A549 (cell line): ENCODE results near the gene OR2L8. TPM values are rescaled to one million over a fixed set of nuclear protein-coding genes. Genes with fewer than 3 reads are reported as not detected.

ENCODE experiments used
- ATAC-seq, 2 experiments: fragments of 200-7000 bp in 1 of 2; fragments of >200 bp in 1 of 2; cut with Nextera tagmentation in 1 of 2; cut with Tn5 transposase in 1 of 2; 3 replicates each; pipeline versions ENCODE4 v1.8.0 to v1.9.1; 2018 to 2020; ENCODE audit warnings: mild to moderate bottlenecking in 1 of 2, moderate library complexity in 1 of 2
- CTCF ChIA-PET: fragments of 300-600 bp; sonication (Branson Sonifier 250); formaldehyde crosslinking; extraction: SDS; loops from one replicate; lab custom pipeline; 2021; ENCODE audit warnings: antibody characterized with exemption, inconsistent platforms; lab: Yijun Ruan, JAX
- POLR2A ChIA-PET: fragments of 350-600 bp; formaldehyde crosslinking; extraction: SDS; loops from one replicate; lab custom pipeline; 2021; ENCODE audit warnings: antibody characterized with exemption, inconsistent platforms; lab: Yijun Ruan, JAX
- DNase-seq, 2 experiments: peaks; one replicate each; pipeline versions ENCODE4 v3.0.0 to v3.0.0-alpha.2; 2011 to 2016; ENCODE audit warnings: low read depth in 1 of 2, low spot score in 1 of 2
- FAIRE-seq: peaks from 2 replicates; lab custom pipeline; 2011; peaks lifted over from hg19 to GRCh38; lab: Jason Lieb, UNC
- H3K27ac ChIP-seq, 2 experiments: fragments of >200 bp; sonication (Bioruptor Twin); formaldehyde crosslinking; 3 replicates each; pipeline ENCODE4 v1.5.1; 2016 to 2017
- H3K4me1 ChIP-seq: fragments of >200 bp; sonication (Bioruptor Twin); formaldehyde crosslinking; 3 replicates; pipeline ENCODE4 v1.6.1; 2016
- H3K4me2 ChIP-seq: fragments of >200 bp; sonication (Bioruptor Twin); formaldehyde crosslinking; 3 replicates; pipeline ENCODE4 v1.6.1; 2016
- H3K4me3 ChIP-seq: fragments of >200 bp; sonication (Bioruptor Twin); formaldehyde crosslinking; 3 replicates; pipeline ENCODE4 v1.5.1; 2016
- H3K9me3 ChIP-seq: fragments of >200 bp; sonication (Bioruptor Twin); formaldehyde crosslinking; 3 replicates; pipeline ENCODE4 v1.6.1; 2016
- BCL3 ChIP-seq: fragments of >200 bp; sonication (Bioruptor Twin); formaldehyde crosslinking; IDR thresholded peaks from 3 replicates; pipeline ENCODE4 v1.6.1; 2016
- CBX8 ChIP-seq: fragments of 200-600 bp; sonication (generic); IDR thresholded peaks from 2 replicates; pipeline ENCODE4 v1.6.1; 2016
- EP300 ChIP-seq, 2 experiments: fragments of >200 bp; sonication (Bioruptor Twin); formaldehyde crosslinking; IDR thresholded peaks; 2 replicates in 1 of 2; 3 replicates in 1 of 2; pipeline ENCODE4 v1.6.1; 2016 to 2017
- ESRRA ChIP-seq: fragments of 150-350 bp; IDR thresholded peaks from 2 replicates; pipeline ENCODE4 v1.6.1; 2014; ENCODE audit warnings: mild to moderate bottlenecking, low read length, borderline replicate concordance
- FOXS1 ChIP-seq: fragments of 250-450 bp; sonication (Bioruptor Pico); IDR thresholded peaks from 2 replicates; pipeline ENCODE4 v1.5.0; 2020; ENCODE audit warnings: mild to moderate bottlenecking, moderate library complexity
- GATA3 ChIP-seq: IDR thresholded peaks from 2 replicates; pipeline ENCODE4 v1.6.1; 2012; ENCODE audit warnings: borderline replicate concordance
- HOXB13 ChIP-seq: fragments of 250-450 bp; sonication (Bioruptor Pico); IDR thresholded peaks from 2 replicates; pipeline ENCODE4 v1.5.0; 2020; ENCODE audit warnings: low read depth, mild to moderate bottlenecking, moderate library complexity
- HOXB5 ChIP-seq: fragments of 250-450 bp; sonication (Bioruptor Pico); IDR thresholded peaks from 2 replicates; pipeline ENCODE4 v1.5.0; 2020; ENCODE audit warnings: mild to moderate bottlenecking, moderate library complexity
- JUN ChIP-seq, 2 experiments: fragments of >200 bp; sonication (Bioruptor Twin); formaldehyde crosslinking; IDR thresholded peaks; 2 replicates in 1 of 2; 3 replicates in 1 of 2; pipeline ENCODE4 v1.6.1; 2016 to 2017
- KDM1A ChIP-seq: fragments of 200-600 bp; sonication (generic); IDR thresholded peaks from 2 replicates; pipeline ENCODE4 v1.6.1; 2016; ENCODE audit warnings: low read depth, mild to moderate bottlenecking
- KDM5A ChIP-seq: fragments of 200-600 bp; sonication (generic); IDR thresholded peaks from 2 replicates; pipeline ENCODE4 v1.6.1; 2016; ENCODE audit warnings: antibody characterized with exemption, mild to moderate bottlenecking
- MAFK ChIP-seq: fragments of 450-650 bp; IDR thresholded peaks from 2 replicates; pipeline ENCODE4 v1.6.1; 2014; ENCODE audit not compliant: partially characterized antibody
- NFE2L2 ChIP-seq: fragments of 150-350 bp; conservative IDR thresholded peaks from 2 replicates; pipeline ENCODE4 v1.6.1; 2014; ENCODE audit warnings: low read length
- PBX3 ChIP-seq: IDR thresholded peaks from 2 replicates; pipeline ENCODE4 v1.6.1; 2012
- PHF8 ChIP-seq: fragments of 200-600 bp; sonication (generic); IDR thresholded peaks from 2 replicates; pipeline ENCODE4 v1.6.1; 2016; ENCODE audit warnings: low read depth, mild to moderate bottlenecking, antibody characterized with exemption, moderate library complexity, borderline replicate concordance
- POLR2A ChIP-seq: IDR thresholded peaks from 2 replicates; pipeline ENCODE4 v1.6.1; 2012; ENCODE audit warnings: mild to moderate bottlenecking, low read length
- REST ChIP-seq: fragments of 200-600 bp; sonication (generic); IDR thresholded peaks from 2 replicates; pipeline ENCODE4 v1.6.1; 2016; ENCODE audit warnings: antibody characterized with exemption, mild to moderate bottlenecking, moderate library complexity
- SREBF2 ChIP-seq: fragments of 450-650 bp; IDR thresholded peaks from 2 replicates; pipeline ENCODE4 v1.6.1; 2014; ENCODE audit warnings: mild to moderate bottlenecking, moderate library complexity
- ZSCAN20 ChIP-seq: fragments of 250-450 bp; sonication (Bioruptor Pico); IDR thresholded peaks from 2 replicates; pipeline ENCODE4 v1.8.0; 2022; ENCODE audit warnings: mild to moderate bottlenecking, moderate library complexity
- WGBS: methylation state at CpG from one replicate; pipeline ENCODE4 v1.1.6; 2017; ENCODE audit errors: missing lambda C conversion rate; 5-methylcytosine and 5-hydroxymethylcytosine counted together
- polyA plus RNA-seq, 4 experiments: library from polyadenylated mRNA; depleted of rRNA in 3 of 4; stranded (reverse); fragments of >200 nt; fragmentation: RNase III in 1 of 4; extraction: RNeasy Plus Mini Kit Qiagen cat#74134 plus additional on column Dnase treatment in 1 of 4; gene quantifications; 2 replicates in 3 of 4; 3 replicates in 1 of 4; pipeline ENCODE4 v1.2.3, GENCODE V29; 2011 to 2017
- TF ChIP-seq, protein P1 (sequence below): IDR thresholded peaks from 2 replicates; pipeline ENCODE4 v1.6.1; 2012

Gene OR2L8
- polyA plus RNA-seq, 2 of the 4 experiments (the other 2 are of a cell fraction), result not detected

GRCh38 chr1:247964933-247965332, 16.3 kb downstream of the OR2L8 start, which contains the start of gene OR2AK2:
Gene OR2AK2 (plus strand): TSS chr1:247965233. CDS start chr1:247965377, 144 bp downstream.
- Histone ChIP-seq H3K27ac (no peak within 1 kb of the TSS), H3K4me3 (no peak within 1 kb of the TSS), H3K4me1 (no peaks in the 10 kb centered on the region), H3K9me3 (0 out of 3 replicates have a peak, but pooled peaks cover 3% of the 10 kb centered on the region), H3K4me2 (no peak within 1 kb of the TSS)
- no peak for FAIRE-seq
- DNase-seq, result no peak
- ATAC-seq, result no peak
- POLR2A ChIA-PET, result no interaction called here
- WGBS, result 6% methylated on average over 2 of the region's 2 CpGs
- CTCF ChIA-PET, result no interaction called here
- TF ChIP-seq HOXB5 (CRISPR knock-in tag) (no peak), FOXS1 (CRISPR knock-in tag) (no peak), JUN (IDR thresholded peaks at IDR 0.05) (no peak), MAFK (no peak), PBX3 (no peak), GATA3 (no peak), CBX8 (no peak), EP300 (IDR thresholded peaks at IDR 0.05) (no peak), PHF8 (no peak), POLR2A (no peak), NFE2L2 (no peak), ESRRA (no peak), ZSCAN20 (no peak), REST (no peak), BCL3 (no peak), KDM5A (no peak), HOXB13 (CRISPR knock-in tag) (no peak), KDM1A (no peak)
- TF ChIP-seq, protein P1, sequence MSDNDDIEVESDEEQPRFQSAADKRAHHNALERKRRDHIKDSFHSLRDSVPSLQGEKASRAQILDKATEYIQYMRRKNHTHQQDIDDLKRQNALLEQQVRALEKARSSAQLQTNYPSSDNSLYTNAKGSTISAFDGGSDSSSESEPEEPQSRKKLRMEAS, result no peak

DNA sequence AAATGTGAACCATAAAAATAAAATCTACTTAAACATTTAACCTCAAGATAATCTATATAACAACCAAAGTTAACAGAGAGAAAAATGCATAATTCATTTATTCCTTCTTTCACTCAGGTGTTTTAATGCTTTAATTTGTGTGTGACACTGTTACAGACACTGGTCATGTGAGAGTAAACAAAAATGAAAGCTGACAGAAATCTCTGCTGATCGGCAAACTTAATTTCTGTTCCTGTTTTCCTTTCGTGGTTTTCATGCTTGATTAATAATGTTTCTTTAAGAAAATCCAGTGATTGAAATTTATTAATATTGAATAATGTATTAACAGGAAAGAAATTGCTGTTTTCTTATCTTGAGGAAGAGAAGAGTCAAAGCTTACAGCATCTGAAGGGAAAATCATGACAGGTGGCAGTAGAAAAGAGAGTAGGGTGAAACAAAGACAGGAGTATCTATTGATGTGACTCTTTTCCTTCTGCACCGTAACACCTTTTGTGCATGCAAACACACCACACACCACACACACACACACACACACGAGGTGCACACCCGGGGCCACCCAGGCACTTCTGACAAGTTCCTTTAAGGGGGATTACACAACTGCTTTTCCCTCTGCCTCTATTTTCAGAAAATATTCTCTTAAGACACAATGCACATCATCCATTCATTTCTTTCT, 18.0 kb downstream of the OR2L8 start:
- H3K4me1 ChIP-seq, result no peaks in the 10 kb centered on the region
- H3K9me3 ChIP-seq, result 0 out of 3 replicates have a peak, but pooled peaks cover 5% of the 10 kb centered on the region
- DNase-seq (no peak), FAIRE-seq (no peak), ATAC-seq (no peak)
- H3K4me2 ChIP-seq, result no peak overlapping the region
- POLR2A ChIA-PET, result no interaction called here
- H3K4me3 ChIP-seq, result no peak overlapping the region
- WGBS, result 23% methylated on average over 5 of the region's 5 CpGs
- no peak for TF ChIP-seq SREBF2
- TF ChIP-seq, protein P1, result no peak
- TF ChIP-seq GATA3, result no peak
- no peak overlapping the region for H3K27ac ChIP-seq
- CTCF ChIA-PET, result no interaction called here
